ENCODE measurements around the gene NTN5. TPM values are rescaled to one million over a fixed set of nuclear protein-coding genes. Genes with fewer than 3 reads are reported as not detected.

NTN5 gene
- total and polyA plus RNA-seq, 8 donors: 0.12 to 1.8 (median 0.25) TPM; not detected in 1

DNA sequence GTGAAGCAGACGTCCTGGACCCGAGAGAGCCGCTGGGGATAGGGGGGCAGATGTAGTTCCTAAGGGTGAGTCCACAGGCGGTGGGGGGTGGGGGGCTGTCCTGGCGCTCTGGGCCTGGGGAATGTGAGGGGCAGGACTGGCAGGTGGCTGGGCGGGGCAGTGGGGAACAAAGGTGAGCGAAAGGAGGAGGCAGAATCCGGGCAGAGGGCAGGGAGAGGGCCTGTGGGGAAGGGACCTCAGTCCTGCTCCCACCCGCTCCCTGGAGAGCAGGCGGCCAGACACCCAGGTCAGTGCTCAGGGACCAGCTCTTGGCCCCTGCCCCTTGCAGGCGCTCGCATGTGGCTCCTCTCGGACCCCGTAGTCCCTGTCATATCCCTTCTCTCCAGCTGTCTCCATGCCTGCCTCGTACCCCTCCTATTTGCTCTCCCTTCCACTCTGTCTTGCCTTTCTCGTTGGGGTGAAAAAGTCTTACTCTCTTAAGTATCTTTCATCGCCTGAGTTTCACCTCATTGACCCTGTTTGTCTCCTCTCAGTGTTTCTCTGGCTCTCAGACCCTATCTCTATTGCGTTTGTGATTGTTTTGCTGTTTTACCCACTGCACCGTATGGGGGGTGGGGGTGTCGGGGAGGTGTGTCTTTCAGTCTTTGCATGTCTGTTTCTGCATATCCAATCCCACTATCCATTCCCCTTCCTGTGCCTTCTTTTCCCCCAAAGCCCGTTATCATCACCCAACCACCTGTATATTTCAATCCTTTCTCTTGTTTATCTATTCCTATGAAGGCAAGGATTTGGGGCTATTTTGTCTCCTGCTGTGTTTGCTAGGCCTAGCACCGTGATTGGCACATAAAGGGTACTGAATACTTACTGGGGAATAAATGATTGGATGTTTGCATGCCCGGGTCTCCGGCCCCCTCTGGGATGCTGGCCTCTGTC lies 47.8 kb downstream of the NTN5 start:
- H3K9me3 ChIP-seq: no peaks in the 10 kb centered on the region
- DNase-seq: peak in 3 of 6 donors; percentile 49 to 81 (median 58)
- peak overlapping the region in 1 of 4 donors; percentile 69 for H3K27ac ChIP-seq
- peak overlapping the region in 1 of 4 donors; percentile 51 for H3K4me3 ChIP-seq
- H3K27me3 ChIP-seq: no peaks in the 10 kb centered on the region
- intact Hi-C loops (cut with DNase I): no loop called here
- no peaks in the 10 kb centered on the region for H3K36me3 ChIP-seq
- FAIRE-seq: no peak
- ATAC-seq: no peak
- H3K4me1 ChIP-seq: peaks cover 0 to 13% (median 0%) of the 10 kb centered on the region in 3 donors
- WGBS, 2 donors: 50 to 52% methylated on average over 23 to 24 of the region's 24 CpGs
- TF ChIP-seq, protein P1, sequence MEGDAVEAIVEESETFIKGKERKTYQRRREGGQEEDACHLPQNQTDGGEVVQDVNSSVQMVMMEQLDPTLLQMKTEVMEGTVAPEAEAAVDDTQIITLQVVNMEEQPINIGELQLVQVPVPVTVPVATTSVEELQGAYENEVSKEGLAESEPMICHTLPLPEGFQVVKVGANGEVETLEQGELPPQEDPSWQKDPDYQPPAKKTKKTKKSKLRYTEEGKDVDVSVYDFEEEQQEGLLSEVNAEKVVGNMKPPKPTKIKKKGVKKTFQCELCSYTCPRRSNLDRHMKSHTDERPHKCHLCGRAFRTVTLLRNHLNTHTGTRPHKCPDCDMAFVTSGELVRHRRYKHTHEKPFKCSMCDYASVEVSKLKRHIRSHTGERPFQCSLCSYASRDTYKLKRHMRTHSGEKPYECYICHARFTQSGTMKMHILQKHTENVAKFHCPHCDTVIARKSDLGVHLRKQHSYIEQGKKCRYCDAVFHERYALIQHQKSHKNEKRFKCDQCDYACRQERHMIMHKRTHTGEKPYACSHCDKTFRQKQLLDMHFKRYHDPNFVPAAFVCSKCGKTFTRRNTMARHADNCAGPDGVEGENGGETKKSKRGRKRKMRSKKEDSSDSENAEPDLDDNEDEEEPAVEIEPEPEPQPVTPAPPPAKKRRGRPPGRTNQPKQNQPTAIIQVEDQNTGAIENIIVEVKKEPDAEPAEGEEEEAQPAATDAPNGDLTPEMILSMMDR (IDR thresholded peaks at IDR 0.05): no peak

DNA sequence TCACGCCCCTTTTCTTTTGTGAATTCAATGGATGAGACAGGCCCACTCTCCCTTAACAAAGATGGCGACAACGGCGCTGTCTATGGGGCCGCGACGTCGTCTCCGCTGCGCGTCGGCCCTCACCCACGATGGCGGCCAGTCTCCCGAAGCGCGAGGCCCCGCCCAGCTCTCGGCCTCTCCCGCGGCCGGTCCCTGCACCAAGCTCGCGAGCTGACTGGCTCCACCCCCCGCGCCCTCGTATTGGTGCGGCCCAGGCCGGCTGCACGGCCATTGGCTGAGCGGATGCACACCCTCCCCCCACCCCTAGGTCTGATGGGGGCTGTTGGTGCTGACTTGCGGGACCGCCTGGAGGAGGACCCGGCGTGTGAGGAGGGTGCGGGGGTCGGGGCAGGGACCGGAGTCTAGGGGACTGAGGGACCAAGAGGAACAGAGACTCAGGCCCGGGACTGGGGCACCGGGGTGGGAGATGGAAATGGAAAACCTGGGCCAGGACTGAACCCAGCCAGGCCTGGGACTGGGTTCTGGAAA lies 48.7 kb downstream of the NTN5 start:
- 1% methylated on average over 39 to 40 of the region's 40 CpGs for WGBS, 2 donors
- H3K36me3 ChIP-seq: no peaks in the 10 kb centered on the region
- H3K27me3 ChIP-seq: no peaks in the 10 kb centered on the region
- TF ChIP-seq, protein P1 (IDR thresholded peaks at IDR 0.05): no peak
- DNase-seq (peak; percentile 97 to 98 (median 98)), ATAC-seq (peak; percentile 81 to 87 (median 84)), FAIRE-seq (peak; percentile 91)
- peak overlapping the region; percentile 42 to 69 (median 53) for H3K27ac ChIP-seq
- H3K4me3 ChIP-seq: peak overlapping the region; percentile 4 to 51 (median 24)
- peaks cover 0 to 17% (median 0%) of the 10 kb centered on the region in 3 donors for H3K4me1 ChIP-seq
- intact Hi-C loops (cut with DNase I): no loop called here
- H3K9me3 ChIP-seq: no peaks in the 10 kb centered on the region

DNA sequence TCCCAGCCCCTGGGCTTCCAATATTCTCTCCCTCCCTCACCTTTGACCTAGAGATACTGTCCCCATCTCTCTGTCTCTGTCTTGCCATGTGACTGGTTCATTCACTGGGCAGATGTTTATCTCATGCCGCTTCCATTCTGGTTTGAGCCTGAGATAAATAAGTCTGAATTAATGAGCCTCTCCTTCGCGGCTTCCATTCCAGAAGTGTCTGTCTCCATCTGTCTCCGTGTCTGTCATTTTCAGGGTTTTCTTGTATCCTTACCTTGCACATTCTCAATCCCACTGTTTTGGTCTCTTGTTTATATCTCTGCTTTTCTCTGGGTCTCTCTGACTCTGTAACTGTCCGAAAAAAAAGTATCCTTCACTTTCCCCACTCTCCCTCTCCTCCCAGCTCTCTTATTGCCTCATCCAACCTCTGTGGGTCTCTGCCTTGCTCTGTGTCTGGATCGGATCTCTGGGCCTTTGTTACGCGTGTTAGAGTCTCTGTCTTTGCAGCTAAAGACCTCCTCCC lies 49.2 kb downstream of the NTN5 start:
- H3K27ac ChIP-seq: peak overlapping the region; percentile 20 to 69 (median 40)
- H3K4me3 ChIP-seq: peak overlapping the region in 2 of 4 donors; percentile 30 to 51
- no peak for DNase-seq
- FAIRE-seq: no peak
- H3K9me3 ChIP-seq: no peaks in the 10 kb centered on the region
- TF ChIP-seq, protein P1 (IDR thresholded peaks at IDR 0.05): no peak
- peaks cover 0 to 17% (median 0%) of the 10 kb centered on the region in 3 donors for H3K4me1 ChIP-seq
- intact Hi-C loops (cut with DNase I): no loop called here
- H3K36me3 ChIP-seq: no peaks in the 10 kb centered on the region
- ATAC-seq: no peak
- H3K27me3 ChIP-seq: no peaks in the 10 kb centered on the region
- WGBS, 2 donors: 27 to 28% methylated on average over 8 of the region's 8 CpGs

DNA sequence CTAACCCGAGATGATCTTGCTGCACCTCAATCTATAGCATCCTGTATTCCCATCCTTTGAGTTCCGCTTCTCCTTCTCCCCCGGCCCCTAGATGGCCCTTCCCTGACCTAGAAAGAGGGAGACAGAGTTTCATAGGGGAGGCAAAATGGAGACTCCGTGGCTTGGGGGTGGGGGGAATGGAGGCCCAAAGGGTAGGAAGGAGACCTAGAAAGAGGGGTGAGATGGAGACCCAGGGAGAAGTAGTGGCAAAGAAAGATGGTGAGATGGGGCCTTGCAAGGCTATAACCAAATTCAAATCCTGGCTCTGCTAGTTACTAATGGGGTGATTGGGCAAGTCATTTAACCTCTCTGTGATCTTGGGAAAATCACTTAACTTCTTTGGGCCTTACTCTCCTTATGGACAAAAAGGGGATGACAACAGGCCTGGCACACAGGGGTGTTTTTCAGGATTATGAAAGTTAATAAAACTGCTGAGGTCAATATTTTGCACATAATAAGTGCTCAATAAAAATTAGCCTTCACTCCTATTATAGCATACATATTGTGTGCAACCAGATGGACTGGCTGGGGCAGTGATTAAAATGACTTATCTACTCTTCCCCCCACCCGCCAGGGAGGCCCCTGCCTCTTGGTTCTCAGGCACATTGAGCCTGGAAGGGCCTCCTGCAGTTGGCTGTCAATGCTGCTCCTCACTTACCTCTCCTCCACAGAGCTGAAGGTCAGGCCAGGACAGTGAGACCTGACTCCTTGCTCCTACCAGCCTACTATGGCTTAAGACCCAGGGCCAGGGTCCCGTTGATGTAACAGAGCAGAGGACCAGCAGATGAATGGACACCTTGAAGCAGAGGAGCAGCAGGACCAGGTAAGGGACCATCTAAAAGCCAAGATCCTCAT lies 52.9 kb downstream of the NTN5 start:
- ATAC-seq (no peak), DNase-seq (peak in 2 of 6 donors; percentile 34 to 36), FAIRE-seq (no peak)
- intact Hi-C loops (cut with DNase I): no loop called here
- Histone ChIP-seq H3K27ac (peak overlapping the region; percentile 73 to 89 (median 80)), H3K27me3 (no peaks in the 10 kb centered on the region), H3K4me1 (peaks cover 8 to 31% (median 12%) of the 10 kb centered on the region in 3 donors), H3K4me3 (peak overlapping the region; percentile 13 to 68 (median 50)), H3K36me3 (peaks cover 0 to 24% (median 20%) of the 10 kb centered on the region in 3 donors), H3K9me3 (no peaks in the 10 kb centered on the region)
- 26 to 30% methylated on average over 6 of the region's 6 CpGs for WGBS, 2 donors
- TF ChIP-seq, protein P1 (IDR thresholded peaks at IDR 0.05): no peak
